ENCODE measurements around the gene MBD2. TPM values are rescaled to one million over a fixed set of nuclear protein-coding genes. Genes with fewer than 3 reads are reported as not detected.

MBD2 gene
- total and polyA plus RNA-seq, 9 donors: 21.9 to 59.0 (median 45.0) TPM

DNA sequence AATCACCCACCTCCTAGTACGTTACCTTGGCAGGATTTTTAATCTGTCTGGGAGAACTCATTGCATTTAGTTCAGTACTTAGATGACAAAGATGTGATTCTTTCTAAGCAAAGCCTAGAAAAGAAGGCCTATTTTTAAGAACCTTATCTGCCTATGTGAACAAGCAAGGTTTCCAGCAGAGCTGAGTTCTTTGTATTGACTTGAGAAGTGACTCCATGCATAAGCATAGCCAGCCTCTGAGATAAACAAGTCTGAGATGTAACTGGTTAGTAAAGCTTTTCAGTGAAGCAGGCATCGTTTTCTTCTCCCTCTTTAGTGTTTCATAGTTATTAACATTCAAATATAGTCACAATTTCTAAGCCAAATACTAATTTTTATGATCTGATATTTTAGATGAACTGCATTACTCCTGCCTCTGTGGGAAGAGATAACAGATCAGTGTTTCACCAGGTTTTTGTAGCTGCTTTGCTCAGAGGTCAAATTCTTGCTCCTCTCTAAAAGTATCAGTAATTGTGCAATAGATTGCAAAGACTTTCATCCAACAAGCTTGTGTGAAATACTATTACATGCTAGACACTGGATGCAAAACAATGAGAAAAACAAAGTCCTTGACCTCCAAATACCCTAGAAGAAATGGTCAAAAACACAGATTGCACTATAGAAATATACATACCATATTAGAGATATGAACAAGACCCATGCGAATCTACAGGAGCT, 107.8 kb downstream of the MBD2 start:
- intact Hi-C loops (cut with DNase I): no loop called here
- Histone ChIP-seq H3K4me1 (ENCODE audit: insufficient read depth) (peaks cover 2% of the 10 kb centered on the region), H3K27me3 (no peaks in the 10 kb centered on the region), H3K9me3 (no peaks in the 10 kb centered on the region), H3K4me3 (no peak overlapping the region), H3K36me3 (no peaks in the 10 kb centered on the region), H3K27ac (no peak overlapping the region)
- TF ChIP-seq, protein P1, sequence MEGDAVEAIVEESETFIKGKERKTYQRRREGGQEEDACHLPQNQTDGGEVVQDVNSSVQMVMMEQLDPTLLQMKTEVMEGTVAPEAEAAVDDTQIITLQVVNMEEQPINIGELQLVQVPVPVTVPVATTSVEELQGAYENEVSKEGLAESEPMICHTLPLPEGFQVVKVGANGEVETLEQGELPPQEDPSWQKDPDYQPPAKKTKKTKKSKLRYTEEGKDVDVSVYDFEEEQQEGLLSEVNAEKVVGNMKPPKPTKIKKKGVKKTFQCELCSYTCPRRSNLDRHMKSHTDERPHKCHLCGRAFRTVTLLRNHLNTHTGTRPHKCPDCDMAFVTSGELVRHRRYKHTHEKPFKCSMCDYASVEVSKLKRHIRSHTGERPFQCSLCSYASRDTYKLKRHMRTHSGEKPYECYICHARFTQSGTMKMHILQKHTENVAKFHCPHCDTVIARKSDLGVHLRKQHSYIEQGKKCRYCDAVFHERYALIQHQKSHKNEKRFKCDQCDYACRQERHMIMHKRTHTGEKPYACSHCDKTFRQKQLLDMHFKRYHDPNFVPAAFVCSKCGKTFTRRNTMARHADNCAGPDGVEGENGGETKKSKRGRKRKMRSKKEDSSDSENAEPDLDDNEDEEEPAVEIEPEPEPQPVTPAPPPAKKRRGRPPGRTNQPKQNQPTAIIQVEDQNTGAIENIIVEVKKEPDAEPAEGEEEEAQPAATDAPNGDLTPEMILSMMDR (IDR thresholded peaks at IDR 0.05): no peak
- no peak for TF ChIP-seq POLR2A (IDR thresholded peaks at IDR 0.05)
- TF ChIP-seq EP300 (IDR thresholded peaks at IDR 0.05): no peak
- 58 to 65% (median 65%) methylated on average over 3 of the region's 3 CpGs for WGBS, 3 donors
- no peak for DNase-seq

DNA sequence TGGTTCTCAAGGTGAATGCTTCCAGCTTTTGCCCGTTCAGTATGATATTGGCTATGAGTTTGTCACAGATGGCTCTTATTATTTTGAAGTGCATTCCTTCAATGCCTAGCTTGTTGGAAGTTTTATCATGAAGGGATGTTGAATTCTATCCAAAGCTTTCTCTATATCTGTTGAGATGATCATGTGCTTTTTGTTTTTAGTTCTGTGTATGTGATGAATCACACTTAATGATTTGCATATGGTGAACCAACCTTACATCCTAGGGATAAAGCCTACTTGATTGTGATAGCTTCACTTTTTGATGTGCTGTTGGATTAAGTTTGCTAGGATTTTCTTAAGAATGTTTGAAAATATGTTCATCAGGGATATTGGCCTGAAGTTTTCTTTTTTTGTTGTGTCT, 112.1 kb downstream of the MBD2 start:
- Histone ChIP-seq H3K36me3 (no peaks in the 10 kb centered on the region), H3K4me3 (no peak overlapping the region), H3K4me1 (ENCODE audit: insufficient read depth) (no peaks in the 10 kb centered on the region), H3K27ac (no peak overlapping the region), H3K9me3 (no peaks in the 10 kb centered on the region), H3K27me3 (no peaks in the 10 kb centered on the region)
- intact Hi-C loops (cut with DNase I): no loop called here
- WGBS, 3 donors: 38 to 64% (median 58%) methylated on average over 1 of the region's 1 CpG
- no peak for TF ChIP-seq POLR2A (IDR thresholded peaks at IDR 0.05)
- TF ChIP-seq EP300 (IDR thresholded peaks at IDR 0.05): no peak
- TF ChIP-seq, protein P1 (IDR thresholded peaks at IDR 0.05): no peak
- no peak for DNase-seq

DNA sequence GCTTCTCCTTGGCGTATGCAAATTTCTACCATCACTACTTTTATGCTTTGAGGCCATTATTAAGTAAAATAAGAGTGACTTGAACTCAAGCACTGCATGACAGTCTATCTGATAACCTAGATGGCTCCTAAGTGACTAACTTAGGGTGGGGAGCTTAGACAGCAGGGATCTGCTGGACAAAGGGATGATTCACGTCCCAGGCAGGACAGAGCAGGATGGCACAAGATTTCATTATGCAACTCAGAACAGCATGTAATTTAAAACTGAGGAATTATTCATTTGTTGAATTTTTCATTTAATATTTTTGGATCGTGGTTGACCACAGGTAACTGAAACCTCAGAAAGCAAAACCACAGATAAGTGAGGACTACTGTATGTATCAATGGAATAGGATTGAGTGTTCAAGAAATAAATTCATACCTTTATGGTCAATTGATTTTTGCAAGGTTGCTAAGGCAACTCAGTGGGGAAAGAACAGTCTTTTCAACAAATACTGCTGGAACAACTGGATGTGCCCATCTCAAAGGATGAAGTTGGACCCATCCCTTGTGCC, 115.3 kb downstream of the MBD2 start:
- Histone ChIP-seq H3K9me3 (no peaks in the 10 kb centered on the region), H3K4me1 (ENCODE audit: insufficient read depth) (no peaks in the 10 kb centered on the region), H3K36me3 (no peaks in the 10 kb centered on the region), H3K27ac (no peak overlapping the region), H3K4me3 (no peak overlapping the region), H3K27me3 (no peaks in the 10 kb centered on the region)
- TF ChIP-seq, protein P1 (IDR thresholded peaks at IDR 0.05): no peak
- TF ChIP-seq POLR2A (IDR thresholded peaks at IDR 0.05) (no peak), EP300 (IDR thresholded peaks at IDR 0.05) (no peak)
- intact Hi-C loops (cut with DNase I): no loop called here
- WGBS, 3 donors: 91 to 98% (median 93%) methylated on average over 3 of the region's 3 CpGs
- DNase-seq: no peak

DNA sequence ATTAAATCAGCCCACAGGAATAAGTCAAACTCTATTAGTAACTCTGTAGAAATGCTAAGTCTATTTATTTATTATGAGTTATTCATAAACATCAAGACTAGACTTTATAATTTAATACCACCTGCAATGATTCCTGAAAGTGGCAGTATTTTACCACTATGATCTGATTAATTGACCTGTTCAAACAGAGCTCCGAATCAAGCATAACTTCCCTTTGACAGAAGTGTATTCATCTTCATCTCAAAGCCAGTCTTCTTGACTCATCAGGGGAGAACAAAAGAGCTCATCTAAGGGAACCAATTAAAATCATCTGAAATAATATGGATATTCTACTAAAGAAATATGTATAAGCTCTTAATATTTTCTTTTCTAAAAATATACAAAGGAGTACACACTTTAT, 122.3 kb downstream of the MBD2 start:
- intact Hi-C loops (cut with DNase I): no loop called here
- Histone ChIP-seq H3K27ac (no peak overlapping the region), H3K9me3 (no peaks in the 10 kb centered on the region), H3K27me3 (no peaks in the 10 kb centered on the region), H3K4me3 (no peak overlapping the region), H3K4me1 (ENCODE audit: insufficient read depth) (no peaks in the 10 kb centered on the region), H3K36me3 (no peaks in the 10 kb centered on the region)
- no peak for DNase-seq
- 88 to 91% (median 90%) methylated on average over 1 of the region's 1 CpG for WGBS, 3 donors
- TF ChIP-seq EP300 (IDR thresholded peaks at IDR 0.05) (no peak), POLR2A (IDR thresholded peaks at IDR 0.05) (no peak)
- TF ChIP-seq, protein P1 (IDR thresholded peaks at IDR 0.05): no peak

Small RNA genes within 50 kb of the gene (small RNA-seq; reads per million reads assigned to genes)
- gene SNORA37: 7.5 reads per million, percentile 82 among the genes with 10 or more reads in this experiment

Other genes starting within 250 kb of the MBD2 start
- 10 to 100 TPM; 22.7 to 65.5 (median 47.5) TPM for gene POLI, start 44.8 kb upstream of the MBD2 start, total RNA-seq
- 10 to 100 TPM; 15.4 to 19.2 TPM for gene POLI, start 44.8 kb upstream of the MBD2 start, polyA plus RNA-seq
- not detected for gene STARD6, start 133.2 kb upstream of the MBD2 start, total RNA-seq
- not detected for gene STARD6, start 133.2 kb upstream of the MBD2 start, polyA plus RNA-seq
- gene C18orf54, start 133.2 kb upstream of the MBD2 start, total RNA-seq: 1 to 10 TPM; 1.2 to 2.5 (median 1.9) TPM
- gene C18orf54, start 133.2 kb upstream of the MBD2 start, polyA plus RNA-seq: 1 to 10 TPM in 1 of 2 donors, under 1 TPM in 1; 0.87 to 1.8 TPM